ENCODE measurements around the gene AGAP3. TPM values are rescaled to one million over a fixed set of nuclear protein-coding genes. Genes with fewer than 3 reads are reported as not detected.

The AGAP3 gene
- total RNA-seq, 1 donor from 2014 or later: 206 TPM

DNA sequence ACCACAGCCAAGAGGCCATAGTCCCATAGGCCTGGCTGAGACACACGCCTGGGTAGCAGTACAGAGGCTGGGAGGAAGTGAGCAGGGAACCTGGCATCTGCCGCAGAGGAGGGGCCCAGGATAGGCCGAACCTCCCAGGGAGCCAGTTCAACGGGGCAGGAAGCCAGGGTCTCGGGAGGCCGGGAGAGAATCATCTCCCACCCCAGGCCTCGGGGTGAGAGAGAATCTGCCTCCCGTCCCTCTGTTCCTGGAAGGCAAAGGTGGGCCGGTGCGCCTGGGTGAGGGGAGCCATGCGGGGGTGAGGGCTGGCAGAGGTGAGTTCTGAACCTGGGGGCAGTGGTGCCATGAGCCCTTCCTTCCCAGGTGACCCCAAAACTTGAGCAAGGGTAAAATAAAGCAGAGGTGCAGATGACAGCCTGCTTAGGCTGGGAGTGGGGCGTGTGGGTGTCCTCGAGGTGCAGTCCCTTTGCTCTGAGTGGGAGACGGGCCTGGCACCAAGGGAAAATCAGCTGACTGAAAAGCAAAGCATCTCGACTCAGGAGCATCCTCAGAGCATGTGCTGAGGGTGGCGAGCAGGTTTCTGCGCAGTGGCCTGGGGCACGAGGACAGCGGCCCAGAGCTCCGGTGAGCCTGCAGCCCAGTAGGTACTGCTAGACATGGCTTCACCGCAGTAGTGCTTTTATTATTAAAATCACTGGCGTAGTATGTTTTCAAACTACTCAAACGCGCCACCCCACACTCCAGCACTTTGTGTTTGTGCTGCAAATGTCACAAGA is 15.5 kb downstream of the AGAP3 start:
- no peaks in the 10 kb centered on the region for H3K9me3 Mint-ChIP-seq (ENCODE audit: unreplicated experiment)
- H3K27ac Mint-ChIP-seq (ENCODE audit: unreplicated experiment): no peak overlapping the region
- TF ChIP-seq, protein P1, sequence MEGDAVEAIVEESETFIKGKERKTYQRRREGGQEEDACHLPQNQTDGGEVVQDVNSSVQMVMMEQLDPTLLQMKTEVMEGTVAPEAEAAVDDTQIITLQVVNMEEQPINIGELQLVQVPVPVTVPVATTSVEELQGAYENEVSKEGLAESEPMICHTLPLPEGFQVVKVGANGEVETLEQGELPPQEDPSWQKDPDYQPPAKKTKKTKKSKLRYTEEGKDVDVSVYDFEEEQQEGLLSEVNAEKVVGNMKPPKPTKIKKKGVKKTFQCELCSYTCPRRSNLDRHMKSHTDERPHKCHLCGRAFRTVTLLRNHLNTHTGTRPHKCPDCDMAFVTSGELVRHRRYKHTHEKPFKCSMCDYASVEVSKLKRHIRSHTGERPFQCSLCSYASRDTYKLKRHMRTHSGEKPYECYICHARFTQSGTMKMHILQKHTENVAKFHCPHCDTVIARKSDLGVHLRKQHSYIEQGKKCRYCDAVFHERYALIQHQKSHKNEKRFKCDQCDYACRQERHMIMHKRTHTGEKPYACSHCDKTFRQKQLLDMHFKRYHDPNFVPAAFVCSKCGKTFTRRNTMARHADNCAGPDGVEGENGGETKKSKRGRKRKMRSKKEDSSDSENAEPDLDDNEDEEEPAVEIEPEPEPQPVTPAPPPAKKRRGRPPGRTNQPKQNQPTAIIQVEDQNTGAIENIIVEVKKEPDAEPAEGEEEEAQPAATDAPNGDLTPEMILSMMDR (IDR thresholded peaks at IDR 0.05; ENCODE audit: unreplicated experiment): no peak
- H3K4me1 Mint-ChIP-seq (ENCODE audit: unreplicated experiment): peaks cover 29% of the 10 kb centered on the region
- peaks cover 20% of the 10 kb centered on the region for H3K36me3 Mint-ChIP-seq (ENCODE audit: low read depth, unreplicated experiment)
- H3K27me3 Mint-ChIP-seq (ENCODE audit: unreplicated experiment): peaks cover 4% of the 10 kb centered on the region
- H3K4me3 Mint-ChIP-seq (ENCODE audit: unreplicated experiment): no peak overlapping the region
- no peak for DNase-seq (ENCODE audit: low spot score)

DNA sequence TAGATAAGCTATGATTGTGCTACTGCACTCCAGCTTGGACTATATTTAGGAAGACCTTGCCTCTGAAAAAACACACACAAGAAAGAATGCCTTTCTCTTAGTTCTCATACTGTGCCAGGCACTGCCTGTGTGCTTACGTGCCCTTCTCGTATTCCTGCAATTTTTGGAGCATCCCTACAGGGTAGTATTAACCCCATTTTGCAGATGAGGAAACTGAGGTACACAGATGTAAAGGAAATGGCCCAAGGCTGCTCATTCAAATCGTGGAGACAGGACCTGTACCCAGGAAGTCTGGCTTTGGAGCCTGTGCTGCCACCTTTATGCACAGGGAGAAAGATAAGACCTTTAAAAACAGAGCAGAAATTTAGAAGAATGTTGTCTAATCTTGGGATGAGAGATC is 16.7 kb downstream of the AGAP3 start:
- Mint-ChIP-seq H3K4me3 (ENCODE audit: unreplicated experiment) (no peak overlapping the region), H3K9me3 (ENCODE audit: unreplicated experiment) (no peaks in the 10 kb centered on the region), H3K27me3 (ENCODE audit: unreplicated experiment) (peaks cover 6% of the 10 kb centered on the region), H3K4me1 (ENCODE audit: unreplicated experiment) (peaks cover 27% of the 10 kb centered on the region), H3K27ac (ENCODE audit: unreplicated experiment) (no peak overlapping the region), H3K36me3 (ENCODE audit: low read depth, unreplicated experiment) (peaks cover 14% of the 10 kb centered on the region)
- no peak for DNase-seq (ENCODE audit: low spot score)
- TF ChIP-seq, protein P1 (IDR thresholded peaks at IDR 0.05; ENCODE audit: unreplicated experiment): no peak

DNA sequence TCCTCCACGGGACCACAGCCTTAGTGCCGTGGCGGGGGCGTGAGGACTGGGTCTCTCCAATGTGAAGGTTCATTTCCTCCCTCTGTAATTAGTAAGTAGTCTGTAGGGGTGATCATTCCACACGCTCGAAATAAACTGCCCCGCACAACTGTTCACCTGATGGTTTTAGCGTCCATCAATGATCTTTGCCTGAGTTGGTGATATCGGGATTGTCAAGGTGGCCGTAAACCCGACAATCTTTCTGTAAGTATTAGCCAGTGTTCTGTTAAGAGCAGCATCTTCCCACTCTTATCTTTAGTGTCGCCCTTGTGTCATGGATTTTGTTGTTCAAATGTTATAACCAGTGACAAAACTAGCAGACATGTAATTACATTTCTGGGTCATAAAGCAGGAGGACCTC is 17.7 kb downstream of the AGAP3 start:
- no peak for DNase-seq (ENCODE audit: low spot score)
- TF ChIP-seq, protein P1 (IDR thresholded peaks at IDR 0.05; ENCODE audit: unreplicated experiment): no peak
- no peak overlapping the region for H3K27ac Mint-ChIP-seq (ENCODE audit: unreplicated experiment)

DNA sequence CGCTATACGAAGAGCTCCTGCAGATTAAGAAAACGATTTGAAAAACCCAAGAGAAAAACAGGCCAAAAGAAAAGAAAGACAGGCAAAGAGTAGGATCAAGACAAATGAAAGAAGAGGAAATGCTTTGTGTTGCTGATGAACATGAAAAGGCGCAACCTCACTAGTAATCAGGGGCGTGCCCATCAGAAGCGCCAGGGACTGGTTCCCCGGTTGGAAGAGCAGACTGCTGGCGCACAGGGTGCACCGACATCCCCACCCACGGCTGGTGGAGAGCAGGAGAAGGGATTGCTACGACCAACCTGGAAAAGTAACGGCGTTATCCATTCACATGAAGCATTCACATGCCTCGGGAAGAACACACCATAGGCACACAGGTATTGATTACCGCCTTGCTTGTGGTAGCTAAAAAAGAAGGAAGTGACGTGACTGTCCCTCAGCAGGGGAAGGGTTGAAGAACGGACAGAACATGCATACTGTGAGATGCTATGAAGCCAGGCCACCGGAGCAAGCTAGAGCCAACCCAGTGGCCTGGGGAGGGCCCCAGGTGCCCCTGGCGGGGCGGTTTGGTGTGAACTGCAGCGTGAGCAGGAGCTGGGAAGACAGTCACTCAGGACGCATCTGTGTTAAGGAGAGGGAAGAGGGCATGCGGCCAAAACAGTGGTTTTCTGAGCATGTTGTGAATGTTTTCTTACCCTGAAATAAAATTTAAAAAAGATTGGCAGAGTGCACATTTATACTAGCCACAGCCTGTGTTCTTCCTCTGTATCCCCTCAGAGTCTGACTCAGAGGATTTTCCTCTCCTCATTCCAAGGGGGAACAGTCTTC is 18.3 kb downstream of the AGAP3 start:
- Mint-ChIP-seq H3K36me3 (ENCODE audit: low read depth, unreplicated experiment) (peaks cover 14% of the 10 kb centered on the region), H3K4me1 (ENCODE audit: unreplicated experiment) (peaks cover 21% of the 10 kb centered on the region), H3K27ac (ENCODE audit: unreplicated experiment) (no peak overlapping the region), H3K27me3 (ENCODE audit: unreplicated experiment) (peaks cover 8% of the 10 kb centered on the region), H3K4me3 (ENCODE audit: unreplicated experiment) (peak overlapping the region; percentile 1), H3K9me3 (ENCODE audit: unreplicated experiment) (no peaks in the 10 kb centered on the region)
- no peak for DNase-seq (ENCODE audit: low spot score)
- TF ChIP-seq, protein P1 (IDR thresholded peaks at IDR 0.05; ENCODE audit: unreplicated experiment): no peak

More for the DNA sequence above, 17.7 kb downstream of the AGAP3 start:
- Mint-ChIP-seq H3K27me3 (ENCODE audit: unreplicated experiment) (peaks cover 6% of the 10 kb centered on the region), H3K36me3 (ENCODE audit: low read depth, unreplicated experiment) (peaks cover 14% of the 10 kb centered on the region), H3K9me3 (ENCODE audit: unreplicated experiment) (no peaks in the 10 kb centered on the region), H3K4me3 (ENCODE audit: unreplicated experiment) (peak overlapping the region; percentile 1), H3K4me1 (ENCODE audit: unreplicated experiment) (peaks cover 25% of the 10 kb centered on the region)
